ENCODE data around the gene MACROD2. TPM values are rescaled to one million over a fixed set of nuclear protein-coding genes. Genes with fewer than 3 reads are reported as not detected.

The MACROD2 gene
- total RNA-seq, 4 donors from 2014 or later = 4.6 to 33.0 (median 8.3) TPM

DNA sequence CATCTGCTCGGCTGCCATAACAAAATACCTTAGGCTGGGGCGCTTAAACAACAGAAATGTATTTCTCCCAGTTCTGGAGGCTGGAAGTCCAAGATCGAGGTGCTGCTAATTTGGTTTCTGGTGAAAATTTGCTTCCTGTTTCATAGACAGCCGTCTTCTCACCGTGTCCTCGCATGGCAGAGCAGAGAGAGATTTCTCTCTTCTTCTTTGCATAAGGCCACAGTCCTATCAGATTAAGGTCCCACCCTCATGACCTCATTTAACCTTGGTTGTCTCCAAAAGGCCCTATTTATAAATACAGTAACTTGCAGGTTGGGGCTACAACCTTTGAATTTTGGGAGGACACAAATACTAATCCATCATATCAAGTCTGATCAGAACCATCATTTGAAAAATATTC is 2033.6 kb downstream of the MACROD2 start:
- no peak overlapping the region for H3K4me3 ChIP-seq
- H3K27me3 ChIP-seq = no peaks in the 10 kb centered on the region
- no peaks in the 10 kb centered on the region for H3K9me3 ChIP-seq
- H3K27ac ChIP-seq = no peak overlapping the region
- intact Hi-C loops (cut with DNase I; ENCODE audit: low total_unique reads) = no loop called here
- no peak for DNase-seq
- 79 to 85% methylated on average over 3 to 6 of the region's 6 CpGs for WGBS, 2 donors (ENCODE audit: low coverage in 1 of 2)
- H3K36me3 ChIP-seq = no peaks in the 10 kb centered on the region
- TF ChIP-seq POLR2AphosphoS5 (IDR thresholded peaks at IDR 0.05) (no peak), EP300 (IDR thresholded peaks at IDR 0.05; ENCODE audit: low read depth) (no peak), POLR2A (IDR thresholded peaks at IDR 0.05) (no peak)
- TF ChIP-seq, protein P1, sequence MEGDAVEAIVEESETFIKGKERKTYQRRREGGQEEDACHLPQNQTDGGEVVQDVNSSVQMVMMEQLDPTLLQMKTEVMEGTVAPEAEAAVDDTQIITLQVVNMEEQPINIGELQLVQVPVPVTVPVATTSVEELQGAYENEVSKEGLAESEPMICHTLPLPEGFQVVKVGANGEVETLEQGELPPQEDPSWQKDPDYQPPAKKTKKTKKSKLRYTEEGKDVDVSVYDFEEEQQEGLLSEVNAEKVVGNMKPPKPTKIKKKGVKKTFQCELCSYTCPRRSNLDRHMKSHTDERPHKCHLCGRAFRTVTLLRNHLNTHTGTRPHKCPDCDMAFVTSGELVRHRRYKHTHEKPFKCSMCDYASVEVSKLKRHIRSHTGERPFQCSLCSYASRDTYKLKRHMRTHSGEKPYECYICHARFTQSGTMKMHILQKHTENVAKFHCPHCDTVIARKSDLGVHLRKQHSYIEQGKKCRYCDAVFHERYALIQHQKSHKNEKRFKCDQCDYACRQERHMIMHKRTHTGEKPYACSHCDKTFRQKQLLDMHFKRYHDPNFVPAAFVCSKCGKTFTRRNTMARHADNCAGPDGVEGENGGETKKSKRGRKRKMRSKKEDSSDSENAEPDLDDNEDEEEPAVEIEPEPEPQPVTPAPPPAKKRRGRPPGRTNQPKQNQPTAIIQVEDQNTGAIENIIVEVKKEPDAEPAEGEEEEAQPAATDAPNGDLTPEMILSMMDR (IDR thresholded peaks at IDR 0.05) = no peak
- H3K4me1 ChIP-seq = no peaks in the 10 kb centered on the region
- in situ Hi-C loops (cut with MboI; ENCODE audit: low pct_ligation_motif_present in 1 of 4, low pct_unique_long_range_greater_than_20kb in 1 of 4, low sequenced_read_pairs in 3 of 4) = loop anchor here in 1 of 4 donors (25.0 kb wide), 1 partner anchor 92 kb away; no protein-coding TSS in a partner anchor

DNA sequence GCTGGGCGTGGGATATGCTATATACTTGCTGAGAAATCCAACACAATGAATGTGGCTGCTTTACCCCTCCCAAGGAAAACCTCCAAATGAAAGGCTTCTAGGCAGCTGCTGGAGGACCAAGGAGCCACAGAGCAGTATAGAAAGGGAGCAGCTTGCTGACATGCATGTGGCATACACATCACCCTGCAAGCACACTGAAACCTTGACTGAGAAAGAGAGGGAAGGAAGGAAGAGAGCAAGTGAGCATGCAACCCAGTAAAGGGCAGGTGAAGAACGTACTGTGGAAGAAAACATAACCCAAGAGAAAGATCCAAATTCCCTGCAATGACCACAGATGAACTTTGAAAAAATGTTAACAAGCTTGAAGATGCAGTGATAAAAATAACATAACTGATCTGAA is 2034.9 kb downstream of the MACROD2 start:
- H3K4me1 ChIP-seq = no peaks in the 10 kb centered on the region
- WGBS, 2 donors (ENCODE audit: low coverage in 1 of 2) = 47 to 50% methylated on average over 1 to 2 of the region's 2 CpGs
- no peak overlapping the region for H3K4me3 ChIP-seq
- intact Hi-C loops (cut with DNase I; ENCODE audit: low total_unique reads) = no loop called here
- H3K27ac ChIP-seq = no peak overlapping the region
- TF ChIP-seq POLR2A (IDR thresholded peaks at IDR 0.05) = no peak
- TF ChIP-seq EP300 (IDR thresholded peaks at IDR 0.05; ENCODE audit: low read depth) = no peak
- TF ChIP-seq, protein P1 (IDR thresholded peaks at IDR 0.05) = no peak
- no peak for TF ChIP-seq POLR2AphosphoS5 (IDR thresholded peaks at IDR 0.05)
- no peaks in the 10 kb centered on the region for H3K9me3 ChIP-seq
- DNase-seq = no peak
- in situ Hi-C loops (cut with MboI; ENCODE audit: low pct_ligation_motif_present in 1 of 4, low pct_unique_long_range_greater_than_20kb in 1 of 4, low sequenced_read_pairs in 3 of 4) = loop anchor here in 1 of 4 donors (25.0 kb wide), 1 partner anchor 93 kb away; no protein-coding TSS in a partner anchor
- H3K27me3 ChIP-seq = no peaks in the 10 kb centered on the region
- H3K36me3 ChIP-seq = no peaks in the 10 kb centered on the region

DNA sequence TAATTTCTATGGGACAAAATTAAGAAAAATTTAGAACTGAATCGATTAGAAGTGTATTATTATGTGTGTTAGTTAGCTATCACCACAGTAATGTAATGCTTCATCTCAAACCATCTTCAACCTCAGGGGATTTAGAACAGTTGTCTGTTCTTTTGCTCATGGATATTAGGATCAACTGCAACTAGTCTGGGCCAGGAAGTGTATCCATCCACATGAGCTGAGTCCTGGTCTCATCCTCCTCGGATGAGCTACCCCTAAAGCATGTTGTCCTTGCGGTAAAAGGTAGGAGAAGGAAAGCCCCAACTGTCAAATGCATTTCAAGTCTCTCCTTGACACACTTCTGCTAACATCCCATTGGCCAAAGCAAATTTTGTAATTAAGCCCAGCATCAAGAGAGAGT is 2040.3 kb downstream of the MACROD2 start:
- 79 to 80% methylated on average over 1 to 3 of the region's 3 CpGs for WGBS, 2 donors (ENCODE audit: low coverage in 1 of 2)
- no peaks in the 10 kb centered on the region for H3K36me3 ChIP-seq
- no peaks in the 10 kb centered on the region for H3K4me1 ChIP-seq
- no peak overlapping the region for H3K4me3 ChIP-seq
- H3K27me3 ChIP-seq = no peaks in the 10 kb centered on the region
- DNase-seq = no peak
- no peaks in the 10 kb centered on the region for H3K9me3 ChIP-seq
- in situ Hi-C loops (cut with MboI; ENCODE audit: low pct_ligation_motif_present in 1 of 4, low pct_unique_long_range_greater_than_20kb in 1 of 4, low sequenced_read_pairs in 3 of 4) = loop anchor here in 1 of 4 donors (25.0 kb wide), 1 partner anchor 98 kb away; no protein-coding TSS in a partner anchor
- TF ChIP-seq, protein P1 (IDR thresholded peaks at IDR 0.05) = no peak
- TF ChIP-seq POLR2AphosphoS5 (IDR thresholded peaks at IDR 0.05) (no peak), POLR2A (IDR thresholded peaks at IDR 0.05) (no peak), EP300 (IDR thresholded peaks at IDR 0.05; ENCODE audit: low read depth) (no peak)
- H3K27ac ChIP-seq = no peak overlapping the region
- intact Hi-C loops (cut with DNase I; ENCODE audit: low total_unique reads) = no loop called here

DNA sequence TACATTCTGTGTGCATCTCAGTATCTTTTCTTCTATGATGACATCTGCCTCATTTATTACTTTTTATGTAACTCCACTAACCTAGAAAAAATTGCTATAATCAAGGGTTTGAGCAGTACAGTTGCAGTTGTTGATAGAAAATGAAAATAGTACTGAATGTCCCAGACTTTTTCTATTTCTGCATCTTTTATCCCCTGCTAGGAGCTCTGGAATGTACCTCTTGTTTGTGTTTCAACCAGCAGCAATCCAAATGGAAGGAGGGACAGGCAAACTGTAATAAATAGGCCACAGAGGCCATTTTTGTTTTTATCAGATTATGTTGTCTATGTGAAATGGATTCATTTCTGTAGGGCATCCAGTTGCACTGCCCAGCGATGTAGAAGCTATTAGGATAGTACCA is 2041.0 kb downstream of the MACROD2 start:
- H3K4me3 ChIP-seq = no peak overlapping the region
- intact Hi-C loops (cut with DNase I; ENCODE audit: low total_unique reads) = no loop called here
- no peaks in the 10 kb centered on the region for H3K36me3 ChIP-seq
- no peaks in the 10 kb centered on the region for H3K4me1 ChIP-seq
- no peaks in the 10 kb centered on the region for H3K27me3 ChIP-seq
- DNase-seq = no peak
- 88 to 100% methylated on average over 1 of the region's 1 CpG for WGBS, 2 donors (ENCODE audit: low coverage in 1 of 2)
- no peak overlapping the region for H3K27ac ChIP-seq
- in situ Hi-C loops (cut with MboI; ENCODE audit: low pct_ligation_motif_present in 1 of 4, low pct_unique_long_range_greater_than_20kb in 1 of 4, low sequenced_read_pairs in 3 of 4) = loop anchor here in 1 of 4 donors (25.0 kb wide), 1 partner anchor 99 kb away; no protein-coding TSS in a partner anchor
- H3K9me3 ChIP-seq = no peaks in the 10 kb centered on the region
- TF ChIP-seq EP300 (IDR thresholded peaks at IDR 0.05; ENCODE audit: low read depth) = no peak
- TF ChIP-seq POLR2A (IDR thresholded peaks at IDR 0.05) = no peak
- TF ChIP-seq, protein P1 (IDR thresholded peaks at IDR 0.05) = no peak
- no peak for TF ChIP-seq POLR2AphosphoS5 (IDR thresholded peaks at IDR 0.05)
